SK-N-SH (cell line): ENCODE results near the gene RNF130. TPM values are rescaled to one million over a fixed set of nuclear protein-coding genes. Genes with fewer than 3 reads are reported as not detected.

Experiments
- CTCF ChIA-PET: fragments of 300-600, 350-600 bp; formaldehyde crosslinking; extraction: SDS; loops from one replicate; lab custom pipeline; 2021; lab: Yijun Ruan, JAX
- POLR2A ChIA-PET: fragments of 350-600 bp; sonication (Branson Sonifier 250); formaldehyde crosslinking; extraction: SDS; loops from one replicate; lab custom pipeline; 2020; ENCODE audit warnings: antibody characterized with exemption, inconsistent platforms; lab: Yijun Ruan, JAX
- DNase-seq: peaks from one replicate; pipeline ENCODE4 v3.0.0; 2012
- H2AFZ ChIP-seq: fragments of 200-600 bp; sonication (generic); 2 replicates; pipeline ENCODE4 v1.8.1; 2016; ENCODE audit warnings: antibody characterized with exemption, mild to moderate bottlenecking, low read depth
- H3F3A ChIP-seq: fragments of 200-600 bp; sonication (generic); replicated peaks from 2 replicates; pipeline ENCODE3; 2016; ENCODE audit warnings: antibody characterized with exemption, mild to moderate bottlenecking; ENCODE audit not compliant: insufficient read depth
- H3K27ac ChIP-seq, 2 experiments: fragments of 200-500 bp in 1 of 2; fragments of 200-600 bp in 1 of 2; sonication (Bioruptor generic) in 1 of 2; sonication (generic), shearing (Covaris generic) in 1 of 2; 2 replicates each; pipeline versions ENCODE4 v1.5.1 to v1.6.1; 2014 to 2016; ENCODE audit warnings: low read depth in 2 of 2, inconsistent platforms in 1 of 2, low read length in 1 of 2, mild to moderate bottlenecking in 1 of 2, mixed read lengths in 1 of 2
- H3K27me3 ChIP-seq: fragments of 200-600 bp; sonication (generic), shearing (Covaris generic); 2 replicates; pipeline ENCODE4 v1.6.1; 2016; ENCODE audit warnings: mixed run types; ENCODE audit not compliant: insufficient read depth
- H3K36me3 ChIP-seq, 2 experiments: fragments of 200-500 bp in 1 of 2; fragments of 200-600 bp in 1 of 2; sonication (Bioruptor generic) in 1 of 2; sonication (generic) in 1 of 2; replicated peaks in 1 of 2; 2 replicates each; pipeline versions ENCODE3 to v1.5.1; 2014 to 2016; ENCODE audit warnings: low read length in 1 of 2, mild to moderate bottlenecking in 1 of 2; ENCODE audit not compliant: insufficient read depth in 2 of 2, control insufficient read depth in 1 of 2
- H3K4me1 ChIP-seq, 2 experiments: fragments of 200-500 bp in 1 of 2; fragments of 200-600 bp in 1 of 2; sonication (Bioruptor generic) in 1 of 2; sonication (generic), shearing (Covaris generic) in 1 of 2; 2 replicates each; pipeline versions ENCODE4 v1.5.1 to v1.6.1; 2014 to 2016; ENCODE audit warnings: low read depth in 1 of 2, low read length in 1 of 2, mixed run types in 1 of 2; ENCODE audit not compliant: insufficient read depth in 2 of 2, control insufficient read depth in 1 of 2
- H3K4me2 ChIP-seq: fragments of 200-600 bp; sonication (generic), shearing (Covaris generic); 2 replicates; pipeline ENCODE4 v1.6.1; 2017; ENCODE audit warnings: mixed run types
- H3K4me3 ChIP-seq, 2 experiments: fragments of 200-500 bp in 1 of 2; fragments of 200-600 bp in 1 of 2; sonication (Bioruptor generic) in 1 of 2; sonication (generic), shearing (Covaris generic) in 1 of 2; 2 replicates each; pipeline versions ENCODE4 v1.5.1 to v1.8.1; 2014 to 2016; ENCODE audit warnings: low read depth in 2 of 2, inconsistent platforms in 1 of 2, low read length in 1 of 2, mild to moderate bottlenecking in 1 of 2, mixed read lengths in 1 of 2, moderate library complexity in 1 of 2
- H3K79me2 ChIP-seq: fragments of 200-600 bp; sonication (generic); 2 replicates; pipeline ENCODE4 v1.8.1; 2017; ENCODE audit warnings: mild to moderate bottlenecking; ENCODE audit not compliant: insufficient read depth
- H3K9ac ChIP-seq: fragments of 200-600 bp; sonication (generic); 2 replicates; pipeline ENCODE4 v1.6.1; 2017; ENCODE audit warnings: mixed run types
- H3K9me2 ChIP-seq: fragments of 200-600 bp; sonication (generic); 2 replicates; pipeline ENCODE4 v1.6.1; 2017; ENCODE audit warnings: mixed run types
- H3K9me3 ChIP-seq: fragments of 200-600 bp; sonication (generic); 2 replicates; pipeline ENCODE4 v1.6.1; 2017; ENCODE audit warnings: mixed run types, mild to moderate bottlenecking, moderate library complexity
- H4K20me1 ChIP-seq: fragments of 200-600 bp; sonication (generic); 2 replicates; pipeline ENCODE4 v1.6.1; 2017; ENCODE audit warnings: mild to moderate bottlenecking, mixed run types; ENCODE audit not compliant: insufficient read depth
- EP300 ChIP-seq, 2 experiments: IDR thresholded peaks; 2 replicates each; pipeline versions ENCODE4 v1.4.0 to v1.6.1; 2012; ENCODE audit warnings: borderline replicate concordance in 1 of 2, low read depth in 1 of 2, low read length in 1 of 2
- FOXM1 ChIP-seq: IDR thresholded peaks from 2 replicates; pipeline ENCODE4 v1.4.0; 2012; ENCODE audit warnings: low read depth, mild to moderate bottlenecking
- MXI1 ChIP-seq: IDR thresholded peaks from 2 replicates; pipeline ENCODE4 v1.6.1; 2012; ENCODE audit warnings: mild to moderate bottlenecking, low read depth, low read length, improper control_type of control experiment
- REST ChIP-seq: IDR thresholded peaks from 2 replicates; pipeline ENCODE4 v1.6.1; 2012; ENCODE audit warnings: mild to moderate bottlenecking, low read depth, low read length, moderate library complexity
- TAF1 ChIP-seq: IDR thresholded peaks from 2 replicates; pipeline ENCODE4 v1.6.1; 2012; ENCODE audit warnings: low read depth, mild to moderate bottlenecking, low read length, moderate library complexity, borderline replicate concordance
- ZBTB33 ChIP-seq: IDR thresholded peaks from 2 replicates; pipeline ENCODE4 v1.4.0; 2012; ENCODE audit warnings: low read depth, borderline replicate concordance
- WGBS: methylation state at CpG from one replicate; pipeline ENCODE4 v1.1.6; 2017; ENCODE audit warnings: low lambda C conversion rate; 5-methylcytosine and 5-hydroxymethylcytosine counted together
- polyA plus RNA-seq, 3 experiments: library from polyadenylated mRNA; depleted of rRNA; stranded (reverse); fragments of >200 nt; gene quantifications; 2 replicates each; pipeline ENCODE4 v1.2.3, GENCODE V29; 2012

RNF130 gene
- polyA plus RNA-seq, 1 of the 3 experiments (the other 2 are of a cell fraction) = 41.4 TPM

GRCh38 chr5:180041301-180042274 is 30.0 kb downstream of the RNF130 start:
- ChIA-PET CTCF (no interaction called here), POLR2A (no interaction called here)
- H2AFZ ChIP-seq = no peak overlapping the region
- no peak overlapping the region for H3K9ac ChIP-seq
- H3K27ac ChIP-seq = no peak overlapping the region
- no peaks in the 10 kb centered on the region for H3K27me3 ChIP-seq
- H4K20me1 ChIP-seq = no peaks in the 10 kb centered on the region
- peaks cover under 1% of the 10 kb centered on the region; the same call in 1 of the 2 replicates for H3K9me3 ChIP-seq
- H3K9me2 ChIP-seq = no peaks in the 10 kb centered on the region
- H3K4me1 ChIP-seq = no peaks in the 10 kb centered on the region
- DNase-seq = no peak
- H3K4me2 ChIP-seq = no peak overlapping the region
- 91% methylated on average over 15 of the region's 15 CpGs for WGBS
- peaks cover 12 to 24% of the 10 kb centered on the region in 2 experiments for H3K36me3 ChIP-seq
- no peak for TF ChIP-seq ZBTB33
- no peak for TF ChIP-seq FOXM1
- no peak for TF ChIP-seq MXI1
- no peak for TF ChIP-seq TAF1
- no peaks in the 10 kb centered on the region for H3F3A ChIP-seq
- H3K4me3 ChIP-seq = no peak overlapping the region
- H3K79me2 ChIP-seq = peaks cover 24% of the 10 kb centered on the region

- H3K27ac ChIP-seq = no peak overlapping the region
- no peak overlapping the region for H3K9ac ChIP-seq
- no peak overlapping the region for H3K4me3 ChIP-seq
- CTCF ChIA-PET = no interaction called here
- no peaks in the 10 kb centered on the region for H3K9me2 ChIP-seq
- DNase-seq = no peak
- peaks cover 23% of the 10 kb centered on the region for H3K79me2 ChIP-seq
- no peaks in the 10 kb centered on the region for H3K27me3 ChIP-seq
- 0 out of 2 replicates have a peak, but pooled peaks cover 4% of the 10 kb centered on the region for H3K9me3 ChIP-seq
- no peak overlapping the region for H3K4me2 ChIP-seq
- H3F3A ChIP-seq = no peaks in the 10 kb centered on the region
- H4K20me1 ChIP-seq = no peaks in the 10 kb centered on the region
- H2AFZ ChIP-seq = no peak overlapping the region
- no peaks in the 10 kb centered on the region for H3K4me1 ChIP-seq
- peaks cover 12 to 35% of the 10 kb centered on the region in 2 experiments for H3K36me3 ChIP-seq
- 89% methylated on average over 11 of the region's 11 CpGs for WGBS
- POLR2A ChIA-PET = no interaction called here
- TF ChIP-seq EP300 (IDR thresholded peaks at IDR 0.05; ENCODE audit: borderline replicate concordance in 1 of 2, low read depth in 1 of 2, low read length in 1 of 2) = no peak
- no peak for TF ChIP-seq REST
These were observed 31.0 kb downstream of the RNF130 start for GRCh38 chr5:180040287-180041214.
